ENCODE data around the gene EVX1.

GRCh38 chr7:27211764-27212204 is 30.8 kb upstream of the EVX1 start:
- TF ChIP-seq POLR2A (IDR thresholded peaks at IDR 0.05): no peak
- TF ChIP-seq CTCF (IDR thresholded peaks at IDR 0.05): no peak

Measured in body of pancreas (tissue), 4 donors.